Measurements from ENCODE around the gene CEL.

DNA sequence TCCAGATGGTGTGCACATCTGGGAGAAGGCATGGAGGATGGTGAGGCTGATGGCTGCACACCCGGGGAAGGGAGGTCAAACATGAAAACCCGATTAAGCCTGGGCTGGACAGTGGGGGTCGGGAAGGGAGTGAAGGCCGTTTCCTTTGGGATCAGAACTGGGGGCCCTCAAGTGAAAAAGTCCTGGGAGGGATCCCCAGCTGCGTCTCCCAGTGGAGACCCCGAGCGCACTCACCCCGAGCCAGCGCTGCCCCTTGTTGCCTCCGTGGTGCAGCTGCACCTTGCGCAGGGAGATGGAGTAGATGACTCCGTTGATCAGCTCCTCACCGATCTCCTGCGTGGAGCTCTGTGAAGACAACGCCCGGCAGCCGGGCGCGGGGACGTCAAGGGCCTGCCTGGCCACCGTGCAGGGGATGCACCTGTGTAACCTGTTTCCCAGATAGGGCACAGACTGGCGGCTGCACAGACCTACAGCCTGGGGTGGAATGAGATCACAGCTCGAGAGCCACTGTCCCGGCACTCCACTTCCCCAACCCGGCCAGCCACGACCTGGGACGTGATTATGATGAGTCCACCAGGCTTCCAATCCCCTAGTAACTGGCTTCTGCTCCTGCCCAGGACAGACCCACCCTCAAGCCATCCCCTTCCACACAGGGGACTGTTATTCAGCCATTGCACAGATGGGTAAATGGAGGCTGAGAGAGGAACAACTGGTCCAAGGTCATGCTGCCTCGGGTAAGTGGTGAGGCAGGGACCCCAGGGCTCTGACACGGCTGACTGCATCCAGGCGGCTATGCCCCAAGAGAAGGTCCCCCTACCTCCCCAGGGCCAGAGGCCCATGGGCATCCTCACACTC lies 50.3 kb downstream of the CEL start:
- TF ChIP-seq POLR2A (IDR thresholded peaks at IDR 0.05; ENCODE audit: low read depth, low read length) = no peak
- TF ChIP-seq CTCF (IDR thresholded peaks at IDR 0.05; ENCODE audit: extremely low read depth in 1 of 2, insufficient read depth in 1 of 2, low read depth in 1 of 2, low read length in 2 of 2) = no peak
- no peak for TF ChIP-seq EZH2 (IDR thresholded peaks at IDR 0.05; ENCODE audit: borderline replicate concordance, low read depth, low read length, severe bottlenecking)
- TF ChIP-seq POLR2AphosphoS5 (IDR thresholded peaks at IDR 0.05; ENCODE audit: insufficient read depth, low read depth, low read length) = no peak

Measured in endothelial cell of umbilical vein (primary cell).